Epithelial cell of esophagus (primary cell): ENCODE data around the gene EFHC2.

Source experiments
- DNase-seq: peaks from one replicate; pipeline ENCODE4 v3.0.0; 2010; ENCODE audit warnings: low read depth
- H3K4me3 ChIP-seq: 2 replicates; pipeline ENCODE4 v1.5.1; 2011; ENCODE audit warnings: mild to moderate bottlenecking, low read length, control low read depth
- TF ChIP-seq, protein P1 (sequence below): IDR thresholded peaks from 2 replicates; pipeline ENCODE4 v1.5.1; 2011; ENCODE audit warnings: low read depth, mild to moderate bottlenecking, low read length, control low read depth, inconsistent platforms; ENCODE audit not compliant: insufficient read depth; ENCODE audit errors: missing control alignments

Gene EFHC2

GRCh38 chrX:44305921-44306320, 37.6 kb downstream of the EFHC2 start:
- TF ChIP-seq, protein P1, sequence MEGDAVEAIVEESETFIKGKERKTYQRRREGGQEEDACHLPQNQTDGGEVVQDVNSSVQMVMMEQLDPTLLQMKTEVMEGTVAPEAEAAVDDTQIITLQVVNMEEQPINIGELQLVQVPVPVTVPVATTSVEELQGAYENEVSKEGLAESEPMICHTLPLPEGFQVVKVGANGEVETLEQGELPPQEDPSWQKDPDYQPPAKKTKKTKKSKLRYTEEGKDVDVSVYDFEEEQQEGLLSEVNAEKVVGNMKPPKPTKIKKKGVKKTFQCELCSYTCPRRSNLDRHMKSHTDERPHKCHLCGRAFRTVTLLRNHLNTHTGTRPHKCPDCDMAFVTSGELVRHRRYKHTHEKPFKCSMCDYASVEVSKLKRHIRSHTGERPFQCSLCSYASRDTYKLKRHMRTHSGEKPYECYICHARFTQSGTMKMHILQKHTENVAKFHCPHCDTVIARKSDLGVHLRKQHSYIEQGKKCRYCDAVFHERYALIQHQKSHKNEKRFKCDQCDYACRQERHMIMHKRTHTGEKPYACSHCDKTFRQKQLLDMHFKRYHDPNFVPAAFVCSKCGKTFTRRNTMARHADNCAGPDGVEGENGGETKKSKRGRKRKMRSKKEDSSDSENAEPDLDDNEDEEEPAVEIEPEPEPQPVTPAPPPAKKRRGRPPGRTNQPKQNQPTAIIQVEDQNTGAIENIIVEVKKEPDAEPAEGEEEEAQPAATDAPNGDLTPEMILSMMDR: no peak
- H3K4me3 ChIP-seq: no peak overlapping the region
- no peak for DNase-seq

DNA sequence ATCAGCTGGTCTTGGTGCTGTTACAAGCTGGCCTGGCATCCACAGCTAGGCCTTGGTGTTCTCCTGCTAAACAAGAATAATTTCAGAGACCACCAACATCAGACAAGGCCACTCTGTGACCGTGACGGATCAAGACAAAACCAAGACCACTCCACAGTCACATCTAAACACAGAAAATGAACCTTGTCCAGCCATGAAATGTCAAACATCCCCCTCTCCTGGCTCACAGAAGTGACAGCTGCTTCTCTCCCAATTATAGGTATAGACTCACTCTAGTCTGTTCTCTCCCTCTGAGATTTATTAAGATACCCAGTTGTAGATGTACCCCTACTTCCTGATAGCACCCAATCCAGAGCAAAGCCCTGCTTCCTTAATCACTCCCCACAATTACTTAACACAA, 40.4 kb downstream of the EFHC2 start:
- no peak overlapping the region for H3K4me3 ChIP-seq
- DNase-seq: no peak
- TF ChIP-seq, protein P1: no peak

GRCh38 chrX:44299177-44299576, 44.3 kb downstream of the EFHC2 start:
- H3K4me3 ChIP-seq: no peak overlapping the region
- TF ChIP-seq, protein P1: no peak
- no peak for DNase-seq

- no peak for DNase-seq
- TF ChIP-seq, protein P1: no peak
- H3K4me3 ChIP-seq: no peak overlapping the region
These were observed 51.9 kb downstream of the EFHC2 start for GRCh38 chrX:44291468-44292092.

- no peak for DNase-seq
These were observed 52.8 kb downstream of the EFHC2 start for GRCh38 chrX:44290718-44291117.

GRCh38 chrX:44282753-44283152, 60.7 kb downstream of the EFHC2 start:
- TF ChIP-seq, protein P1: no peak
- DNase-seq: no peak
- no peak overlapping the region for H3K4me3 ChIP-seq

More at GRCh38 chrX:44290718-44291117, 52.8 kb downstream of the EFHC2 start:
- no peak overlapping the region for H3K4me3 ChIP-seq
- TF ChIP-seq, protein P1: no peak

DNA sequence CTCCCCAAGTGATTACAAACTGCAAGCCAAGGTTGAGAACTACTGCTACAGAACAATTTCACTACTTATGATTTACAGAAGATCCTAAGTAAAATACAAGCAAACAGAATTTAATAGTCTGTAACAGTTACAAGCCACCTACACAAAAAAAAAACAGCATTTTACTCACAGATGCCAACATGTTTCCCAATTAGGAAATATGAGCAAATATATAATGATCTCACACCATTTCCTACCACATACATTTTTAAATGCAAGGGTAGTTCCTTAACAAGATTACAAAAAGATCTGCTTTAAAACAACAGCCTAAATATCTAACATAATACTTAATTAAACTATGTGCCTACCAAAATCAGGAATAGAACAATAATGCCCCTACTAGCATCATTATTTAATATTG, 63.4 kb downstream of the EFHC2 start:
- TF ChIP-seq, protein P1: no peak
- no peak overlapping the region for H3K4me3 ChIP-seq
- DNase-seq: no peak
